Parathyroid adenoma (tissue), 2 donors: ENCODE results near the gene SVIL.
A peak's percentile ranks its signal among the peaks of the same experiment; 100 is the strongest.

Experiments used
- H2AFZ ChIP-seq: fragments of 300-600 bp; sonication (generic); one replicate; pipeline ENCODE4 v1.7.0; 2017; ENCODE audit warnings: antibody characterized with exemption, mild to moderate bottlenecking
- H3K27ac ChIP-seq: fragments of 300-600 bp; sonication (generic); one replicate; pipeline ENCODE4 v1.7.0; 2017
- H3K27me3 ChIP-seq: fragments of 300-600 bp; sonication (generic); one replicate; pipeline ENCODE4 v1.7.0; 2017; ENCODE audit warnings: low read length; ENCODE audit not compliant: control insufficient read depth, insufficient read depth
- H3K36me3 ChIP-seq: fragments of 300-600 bp; sonication (generic); one replicate; pipeline ENCODE4 v1.7.0; 2017; ENCODE audit warnings: low read length; ENCODE audit not compliant: control insufficient read depth, insufficient read depth
- H3K4me1 ChIP-seq: fragments of 300-600 bp; sonication (generic); one replicate; pipeline ENCODE4 v1.7.0; 2017; ENCODE audit warnings: control low read depth
- H3K4me2 ChIP-seq: fragments of 300-600 bp; sonication (generic); one replicate; pipeline ENCODE4 v1.7.0; 2017; ENCODE audit warnings: low read length
- H3K4me3 ChIP-seq: fragments of 300-600 bp; sonication (generic); one replicate; pipeline ENCODE4 v1.7.0; 2017; ENCODE audit warnings: low read depth, low read length
- H3K79me2 ChIP-seq: fragments of 300-600 bp; sonication (generic); one replicate; pipeline ENCODE4 v1.7.0; 2017; ENCODE audit warnings: control low read depth
- H3K9ac ChIP-seq: fragments of 300-600 bp; sonication (generic); one replicate; pipeline ENCODE4 v1.7.0; 2017; ENCODE audit warnings: mild to moderate bottlenecking
- H3K9me3 ChIP-seq: fragments of 300-600 bp; sonication (generic); one replicate; pipeline ENCODE4 v1.7.0; 2017; ENCODE audit warnings: low read length; ENCODE audit not compliant: control insufficient read depth
- TF ChIP-seq, protein P1 (sequence below): fragments of 300-600 bp; sonication (generic); IDR thresholded peaks from one replicate; pipeline ENCODE4 v1.7.0; 2017; ENCODE audit warnings: antibody characterized with exemption, mild to moderate bottlenecking
- donor health status: primary hyperparathyroidism.

The SVIL gene

DNA sequence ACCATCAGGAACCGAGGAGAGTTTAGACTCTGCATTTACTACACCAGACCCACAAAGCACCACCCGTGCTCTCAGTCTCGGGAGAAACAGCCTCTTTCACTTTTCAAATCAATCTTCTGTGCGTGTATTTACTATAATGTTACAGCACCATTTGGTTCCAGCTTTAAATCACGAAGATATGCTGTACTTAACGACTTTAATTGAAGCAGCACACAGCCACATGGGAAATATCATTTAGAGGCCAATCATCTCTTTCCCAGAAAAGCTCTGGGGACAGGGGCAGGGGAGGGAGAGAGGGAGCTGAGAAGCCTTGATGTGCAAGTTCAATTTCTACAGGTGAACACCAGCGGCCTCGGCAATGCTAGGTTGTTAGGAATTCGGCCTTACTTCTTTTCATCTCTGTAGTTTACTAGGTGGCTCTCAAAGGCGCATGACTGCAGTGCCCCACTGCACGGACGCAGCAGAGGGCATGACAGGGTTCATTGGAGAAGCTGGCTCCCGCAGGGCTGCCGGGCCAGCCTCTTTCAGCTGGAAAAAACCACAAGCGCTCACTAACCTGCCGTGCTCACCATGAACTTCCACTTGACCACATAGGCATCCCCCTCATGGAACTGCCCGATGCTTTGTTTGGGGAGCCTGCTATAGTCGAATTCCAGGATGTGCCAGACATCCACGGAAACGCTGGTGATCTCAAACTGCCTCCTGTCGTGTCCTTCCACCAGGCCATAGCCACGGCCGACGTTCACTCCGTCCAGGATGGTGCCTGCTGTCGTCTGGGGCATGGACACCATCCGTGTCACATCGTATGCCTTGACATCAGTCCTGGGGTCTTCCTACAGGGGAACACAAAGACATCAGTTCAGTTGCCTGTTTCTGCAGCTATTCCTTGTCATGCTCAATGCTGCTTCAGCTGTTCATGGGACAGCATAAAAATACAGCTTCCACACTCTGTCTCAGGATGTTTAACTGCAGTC is 154.5 kb downstream of the SVIL start:
- H3K36me3 ChIP-seq: no peaks in the 10 kb centered on the region
- H3K4me2 ChIP-seq: no peak overlapping the region
- H3K4me1 ChIP-seq: peaks cover 11% of the 10 kb centered on the region
- no peak overlapping the region for H3K9ac ChIP-seq
- TF ChIP-seq, protein P1, sequence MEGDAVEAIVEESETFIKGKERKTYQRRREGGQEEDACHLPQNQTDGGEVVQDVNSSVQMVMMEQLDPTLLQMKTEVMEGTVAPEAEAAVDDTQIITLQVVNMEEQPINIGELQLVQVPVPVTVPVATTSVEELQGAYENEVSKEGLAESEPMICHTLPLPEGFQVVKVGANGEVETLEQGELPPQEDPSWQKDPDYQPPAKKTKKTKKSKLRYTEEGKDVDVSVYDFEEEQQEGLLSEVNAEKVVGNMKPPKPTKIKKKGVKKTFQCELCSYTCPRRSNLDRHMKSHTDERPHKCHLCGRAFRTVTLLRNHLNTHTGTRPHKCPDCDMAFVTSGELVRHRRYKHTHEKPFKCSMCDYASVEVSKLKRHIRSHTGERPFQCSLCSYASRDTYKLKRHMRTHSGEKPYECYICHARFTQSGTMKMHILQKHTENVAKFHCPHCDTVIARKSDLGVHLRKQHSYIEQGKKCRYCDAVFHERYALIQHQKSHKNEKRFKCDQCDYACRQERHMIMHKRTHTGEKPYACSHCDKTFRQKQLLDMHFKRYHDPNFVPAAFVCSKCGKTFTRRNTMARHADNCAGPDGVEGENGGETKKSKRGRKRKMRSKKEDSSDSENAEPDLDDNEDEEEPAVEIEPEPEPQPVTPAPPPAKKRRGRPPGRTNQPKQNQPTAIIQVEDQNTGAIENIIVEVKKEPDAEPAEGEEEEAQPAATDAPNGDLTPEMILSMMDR: no peak
- no peak overlapping the region for H2AFZ ChIP-seq
- H3K27me3 ChIP-seq: no peaks in the 10 kb centered on the region
- H3K9me3 ChIP-seq: no peaks in the 10 kb centered on the region
- no peaks in the 10 kb centered on the region for H3K79me2 ChIP-seq
- H3K27ac ChIP-seq: peak overlapping the region; percentile 5
- H3K4me3 ChIP-seq: no peak overlapping the region

DNA sequence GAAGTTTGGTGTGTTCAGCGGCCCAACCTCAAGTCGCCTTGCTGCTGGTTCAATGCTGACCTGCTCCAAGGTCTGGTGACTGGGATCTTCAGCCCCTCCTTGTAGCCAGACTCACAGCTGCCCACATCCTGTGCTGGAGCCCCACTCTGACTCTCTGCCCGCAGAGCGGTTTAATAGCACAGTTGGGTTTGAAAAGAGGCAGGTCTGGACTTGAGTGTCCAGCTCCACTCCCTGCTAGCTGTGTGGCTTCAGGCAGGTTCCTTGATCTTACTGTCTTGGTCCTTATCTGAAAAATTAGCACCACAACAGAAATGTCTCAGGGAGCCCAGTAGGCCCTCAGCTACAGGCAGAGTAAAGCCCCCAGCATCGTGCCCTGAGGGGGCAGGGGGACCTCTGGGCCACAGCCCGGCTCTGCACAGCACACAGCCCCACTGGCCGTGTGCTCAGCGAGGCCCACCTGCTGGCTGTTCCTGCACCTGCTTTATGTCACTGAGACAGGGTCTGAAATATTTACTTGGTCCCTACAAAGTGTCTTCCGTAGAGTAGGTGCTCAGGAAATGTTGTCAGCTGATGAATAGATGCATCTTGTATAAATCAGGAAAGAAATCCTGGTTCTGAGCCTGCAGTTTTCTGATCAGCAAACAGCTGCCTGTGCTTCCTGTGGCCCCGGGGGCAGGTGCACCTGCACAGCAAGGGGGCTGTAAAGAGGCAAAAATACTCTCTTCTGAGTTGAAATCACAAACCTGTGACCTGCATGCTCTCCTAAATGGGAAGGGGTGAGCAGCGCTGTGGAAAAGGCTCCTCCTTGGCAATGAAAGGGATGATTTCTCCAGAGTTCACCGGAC is 155.5 kb downstream of the SVIL start:
- Histone ChIP-seq H3K27me3 (no peaks in the 10 kb centered on the region), H3K4me3 (no peak overlapping the region), H3K4me2 (no peak overlapping the region), H3K79me2 (no peaks in the 10 kb centered on the region), H3K9ac (no peak overlapping the region), H3K27ac (no peak overlapping the region), H2AFZ (no peak overlapping the region), H3K36me3 (no peaks in the 10 kb centered on the region), H3K9me3 (no peaks in the 10 kb centered on the region), H3K4me1 (peaks cover 11% of the 10 kb centered on the region)
- TF ChIP-seq, protein P1: no peak

DNA sequence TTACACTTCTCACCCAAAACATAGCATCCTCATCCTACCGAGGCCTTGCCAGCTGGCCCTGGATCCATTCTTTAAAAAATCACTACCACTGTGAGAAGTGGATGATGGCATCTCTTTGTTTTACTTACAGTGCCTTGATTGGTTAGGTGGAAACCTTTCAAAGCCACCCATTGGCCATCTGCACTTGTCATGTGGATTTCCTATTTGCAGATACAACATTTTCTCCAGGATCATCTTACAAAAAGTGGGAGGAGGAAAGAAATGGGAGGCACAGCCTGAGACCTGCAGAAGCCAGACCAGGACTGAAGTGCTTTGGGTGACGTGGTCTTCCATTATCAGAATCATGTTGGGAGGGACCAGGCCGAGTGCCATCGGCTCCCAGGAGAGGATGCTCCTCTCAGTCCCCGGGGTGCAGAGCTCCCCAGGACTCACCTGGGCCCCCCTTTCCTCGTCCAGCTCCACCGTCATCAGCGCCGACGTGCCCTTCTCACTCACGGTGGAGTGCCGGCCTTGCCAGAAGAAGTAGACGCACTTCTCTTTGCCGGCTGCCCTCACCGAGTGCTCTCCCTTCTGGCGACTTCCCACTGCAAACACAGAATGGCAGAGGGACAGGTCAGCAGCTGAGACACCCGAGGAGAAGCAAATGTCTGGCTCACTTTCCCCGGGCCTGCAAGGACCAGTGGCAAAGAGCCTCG is 161.2 kb downstream of the SVIL start:
- no peaks in the 10 kb centered on the region for H3K36me3 ChIP-seq

DNA sequence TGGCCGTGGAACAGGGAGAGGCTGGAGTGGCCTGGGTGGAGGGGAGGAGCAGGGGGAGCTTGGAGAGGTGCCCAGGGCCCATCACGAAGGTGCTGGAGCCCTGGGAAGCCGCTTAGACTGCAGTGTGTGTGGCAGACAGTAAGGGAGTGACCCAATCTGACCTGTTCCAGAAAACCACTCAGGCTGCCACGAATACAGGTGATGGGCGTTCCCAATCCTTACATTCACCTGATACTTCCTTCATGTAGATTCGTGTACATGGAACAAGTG is 161.7 kb downstream of the SVIL start:
- H3K27ac ChIP-seq: no peak overlapping the region
- no peaks in the 10 kb centered on the region for H3K9me3 ChIP-seq
- peaks cover 6% of the 10 kb centered on the region for H3K4me1 ChIP-seq
- no peak overlapping the region for H2AFZ ChIP-seq
- H3K79me2 ChIP-seq: peaks cover 6% of the 10 kb centered on the region
- H3K4me2 ChIP-seq: no peak overlapping the region
- H3K27me3 ChIP-seq: no peaks in the 10 kb centered on the region
- no peak overlapping the region for H3K9ac ChIP-seq
- no peaks in the 10 kb centered on the region for H3K36me3 ChIP-seq
- TF ChIP-seq, protein P1: no peak
- no peak overlapping the region for H3K4me3 ChIP-seq

More for the DNA sequence above, 161.2 kb downstream of the SVIL start:
- Histone ChIP-seq H2AFZ (no peak overlapping the region), H3K27ac (no peak overlapping the region), H3K9me3 (no peaks in the 10 kb centered on the region), H3K9ac (no peak overlapping the region), H3K79me2 (peaks cover 6% of the 10 kb centered on the region), H3K4me2 (no peak overlapping the region), H3K27me3 (no peaks in the 10 kb centered on the region), H3K4me1 (peaks cover 6% of the 10 kb centered on the region), H3K4me3 (no peak overlapping the region)
- TF ChIP-seq, protein P1: no peak
